ENCODE results near the gene ZNF552.

ZNF552 gene

DNA sequence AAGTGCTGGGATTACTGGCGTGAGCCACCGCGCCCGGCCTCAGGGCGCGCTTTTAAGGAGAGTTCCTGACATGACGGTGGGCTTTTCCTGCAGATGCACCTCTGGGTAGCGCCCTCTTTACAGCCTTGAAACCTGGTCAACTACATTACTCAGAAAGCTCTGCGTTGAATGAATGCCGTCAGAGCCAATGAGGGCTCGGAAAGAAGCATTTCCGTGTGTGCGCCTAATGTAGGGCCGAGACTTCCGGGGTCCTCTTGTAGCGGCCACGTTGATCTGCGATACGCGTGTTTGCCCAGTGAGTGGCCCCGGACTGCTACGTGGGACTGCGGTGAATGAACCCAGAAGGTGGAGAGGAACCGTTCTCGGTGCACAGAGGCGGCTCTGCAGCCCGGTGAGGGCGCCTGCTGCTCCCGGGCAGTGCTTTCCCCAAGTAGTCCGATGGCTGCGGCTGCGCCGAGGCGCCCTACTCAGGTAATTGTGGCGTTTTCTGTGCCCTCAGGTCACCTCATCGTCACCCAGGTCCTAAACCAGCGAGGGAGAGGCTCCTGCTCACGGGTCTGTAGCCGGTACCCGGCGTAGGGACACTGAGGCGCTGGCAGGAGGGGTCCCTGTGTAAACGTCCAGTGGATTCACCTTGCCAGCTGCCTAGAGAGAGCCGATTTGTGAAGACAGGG is 4.9 kb upstream of the ZNF552 start:
- peak; percentile 93 for TF ChIP-seq GABPA (IDR thresholded peaks at IDR 0.05; ENCODE audit: low read depth)
- TF ChIP-seq SPI1 (IDR thresholded peaks at IDR 0.05; ENCODE audit: borderline replicate concordance, low read depth) = no peak
- TF ChIP-seq, protein P1, sequence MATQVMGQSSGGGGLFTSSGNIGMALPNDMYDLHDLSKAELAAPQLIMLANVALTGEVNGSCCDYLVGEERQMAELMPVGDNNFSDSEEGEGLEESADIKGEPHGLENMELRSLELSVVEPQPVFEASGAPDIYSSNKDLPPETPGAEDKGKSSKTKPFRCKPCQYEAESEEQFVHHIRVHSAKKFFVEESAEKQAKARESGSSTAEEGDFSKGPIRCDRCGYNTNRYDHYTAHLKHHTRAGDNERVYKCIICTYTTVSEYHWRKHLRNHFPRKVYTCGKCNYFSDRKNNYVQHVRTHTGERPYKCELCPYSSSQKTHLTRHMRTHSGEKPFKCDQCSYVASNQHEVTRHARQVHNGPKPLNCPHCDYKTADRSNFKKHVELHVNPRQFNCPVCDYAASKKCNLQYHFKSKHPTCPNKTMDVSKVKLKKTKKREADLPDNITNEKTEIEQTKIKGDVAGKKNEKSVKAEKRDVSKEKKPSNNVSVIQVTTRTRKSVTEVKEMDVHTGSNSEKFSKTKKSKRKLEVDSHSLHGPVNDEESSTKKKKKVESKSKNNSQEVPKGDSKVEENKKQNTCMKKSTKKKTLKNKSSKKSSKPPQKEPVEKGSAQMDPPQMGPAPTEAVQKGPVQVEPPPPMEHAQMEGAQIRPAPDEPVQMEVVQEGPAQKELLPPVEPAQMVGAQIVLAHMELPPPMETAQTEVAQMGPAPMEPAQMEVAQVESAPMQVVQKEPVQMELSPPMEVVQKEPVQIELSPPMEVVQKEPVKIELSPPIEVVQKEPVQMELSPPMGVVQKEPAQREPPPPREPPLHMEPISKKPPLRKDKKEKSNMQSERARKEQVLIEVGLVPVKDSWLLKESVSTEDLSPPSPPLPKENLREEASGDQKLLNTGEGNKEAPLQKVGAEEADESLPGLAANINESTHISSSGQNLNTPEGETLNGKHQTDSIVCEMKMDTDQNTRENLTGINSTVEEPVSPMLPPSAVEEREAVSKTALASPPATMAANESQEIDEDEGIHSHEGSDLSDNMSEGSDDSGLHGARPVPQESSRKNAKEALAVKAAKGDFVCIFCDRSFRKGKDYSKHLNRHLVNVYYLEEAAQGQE (IDR thresholded peaks at IDR 0.05; ENCODE audit: insufficient replicate concordance, low read depth) = peak; percentile 57
- TF ChIP-seq, protein P2, sequence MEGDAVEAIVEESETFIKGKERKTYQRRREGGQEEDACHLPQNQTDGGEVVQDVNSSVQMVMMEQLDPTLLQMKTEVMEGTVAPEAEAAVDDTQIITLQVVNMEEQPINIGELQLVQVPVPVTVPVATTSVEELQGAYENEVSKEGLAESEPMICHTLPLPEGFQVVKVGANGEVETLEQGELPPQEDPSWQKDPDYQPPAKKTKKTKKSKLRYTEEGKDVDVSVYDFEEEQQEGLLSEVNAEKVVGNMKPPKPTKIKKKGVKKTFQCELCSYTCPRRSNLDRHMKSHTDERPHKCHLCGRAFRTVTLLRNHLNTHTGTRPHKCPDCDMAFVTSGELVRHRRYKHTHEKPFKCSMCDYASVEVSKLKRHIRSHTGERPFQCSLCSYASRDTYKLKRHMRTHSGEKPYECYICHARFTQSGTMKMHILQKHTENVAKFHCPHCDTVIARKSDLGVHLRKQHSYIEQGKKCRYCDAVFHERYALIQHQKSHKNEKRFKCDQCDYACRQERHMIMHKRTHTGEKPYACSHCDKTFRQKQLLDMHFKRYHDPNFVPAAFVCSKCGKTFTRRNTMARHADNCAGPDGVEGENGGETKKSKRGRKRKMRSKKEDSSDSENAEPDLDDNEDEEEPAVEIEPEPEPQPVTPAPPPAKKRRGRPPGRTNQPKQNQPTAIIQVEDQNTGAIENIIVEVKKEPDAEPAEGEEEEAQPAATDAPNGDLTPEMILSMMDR (IDR thresholded peaks at IDR 0.05; ENCODE audit: insufficient read depth, low read length) = no peak
- peak; percentile 93 for TF ChIP-seq POLR2AphosphoS5 (IDR thresholded peaks at IDR 0.05; ENCODE audit: low read depth)
- H3K27ac ChIP-seq (replicated peaks) = peak overlapping the region; percentile 84
- peak; percentile 92 to 93 for DNase-seq (ENCODE audit: low read depth in 1 of 2, low spot score in 1 of 2)

DNA sequence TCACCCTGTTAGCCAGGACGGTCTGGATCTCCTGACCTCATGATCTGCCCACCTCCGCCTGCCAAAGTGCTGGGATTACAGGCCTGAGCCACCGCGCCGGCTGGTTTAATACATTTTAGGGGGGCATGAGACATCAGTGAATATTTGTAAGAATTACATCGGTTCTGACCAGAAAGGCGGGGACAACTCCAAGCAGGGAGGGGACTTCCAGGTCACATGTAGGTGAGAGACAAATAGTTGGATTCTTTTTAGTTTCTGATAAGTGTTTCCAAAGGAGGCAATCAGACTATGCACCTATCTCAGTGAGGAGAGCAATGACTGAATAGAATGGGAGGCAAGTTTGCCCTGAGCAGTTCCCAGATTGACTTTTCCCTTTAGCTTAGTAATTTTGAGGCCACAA is 3.7 kb upstream of the ZNF552 start:
- no peak for TF ChIP-seq GABPA (IDR thresholded peaks at IDR 0.05; ENCODE audit: low read depth)
- TF ChIP-seq, protein P1 (IDR thresholded peaks at IDR 0.05; ENCODE audit: insufficient replicate concordance, low read depth) = no peak
- TF ChIP-seq SPI1 (IDR thresholded peaks at IDR 0.05; ENCODE audit: borderline replicate concordance, low read depth) = no peak
- TF ChIP-seq, protein P2 (IDR thresholded peaks at IDR 0.05; ENCODE audit: insufficient read depth, low read length) = no peak
- TF ChIP-seq POLR2AphosphoS5 (IDR thresholded peaks at IDR 0.05; ENCODE audit: low read depth) = no peak
- H3K4me3 ChIP-seq (replicated peaks; ENCODE audit: insufficient read depth, low read length) = no peak overlapping the region
- peak overlapping the region; percentile 84 for H3K27ac ChIP-seq (replicated peaks)
- no peaks in the 10 kb centered on the region for H3K27me3 ChIP-seq (ENCODE audit: insufficient read depth, poor library complexity, severe bottlenecking)
- no peak for DNase-seq (ENCODE audit: low read depth in 1 of 2, low spot score in 1 of 2)

More for the DNA sequence above, 4.9 kb upstream of the ZNF552 start:
- Histone ChIP-seq H3K4me3 (replicated peaks; ENCODE audit: insufficient read depth, low read length) (peak overlapping the region; percentile 99), H3K27me3 (ENCODE audit: insufficient read depth, poor library complexity, severe bottlenecking) (no peaks in the 10 kb centered on the region)

DNA sequence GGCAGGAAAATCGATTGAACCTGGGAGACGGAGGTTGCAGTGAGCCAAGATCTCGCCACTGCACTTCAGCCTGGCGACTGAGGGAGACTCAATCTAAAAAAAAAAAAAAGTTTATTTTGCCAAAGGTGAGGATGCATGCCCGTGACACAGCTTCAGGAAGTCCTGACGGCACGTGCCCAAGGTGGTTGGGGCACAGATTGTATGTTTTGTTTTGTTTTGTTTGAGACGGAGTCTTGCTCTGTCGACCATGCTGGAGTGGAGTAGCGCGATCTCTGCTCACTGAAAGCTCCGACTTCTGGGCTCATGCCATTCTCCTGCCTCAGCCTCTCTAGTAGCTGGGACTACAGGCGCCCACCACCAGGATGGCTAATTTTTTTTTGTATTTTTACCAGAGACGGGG is 3.3 kb upstream of the ZNF552 start:
- TF ChIP-seq POLR2AphosphoS5 (IDR thresholded peaks at IDR 0.05; ENCODE audit: low read depth) (no peak), GABPA (IDR thresholded peaks at IDR 0.05; ENCODE audit: low read depth) (no peak), SPI1 (IDR thresholded peaks at IDR 0.05; ENCODE audit: borderline replicate concordance, low read depth) (no peak)
- TF ChIP-seq, protein P1 (IDR thresholded peaks at IDR 0.05; ENCODE audit: insufficient replicate concordance, low read depth) = no peak
- TF ChIP-seq, protein P2 (IDR thresholded peaks at IDR 0.05; ENCODE audit: insufficient read depth, low read length) = no peak
- H3K27me3 ChIP-seq (ENCODE audit: insufficient read depth, poor library complexity, severe bottlenecking) = no peaks in the 10 kb centered on the region
- no peak for DNase-seq (ENCODE audit: low read depth in 1 of 2, low spot score in 1 of 2)

More for the DNA sequence above, 3.3 kb upstream of the ZNF552 start:
- Histone ChIP-seq H3K4me3 (replicated peaks; ENCODE audit: insufficient read depth, low read length) (no peak overlapping the region), H3K27ac (replicated peaks) (no peak overlapping the region)

Measured in HL-60 (cell line).